Glutamatergic neuron (in vitro differentiated cells): ENCODE measurements around the gene PNPLA7. TPM values are rescaled to one million over a fixed set of nuclear protein-coding genes. Genes with fewer than 3 reads are reported as not detected.

Experiments
- DNase-seq: peaks from one replicate; pipeline ENCODE4 v3.0.0; 2022
- H3K27ac Mint-ChIP-seq: one replicate; pipeline ENCODE4 v1.8.0; 2020; ENCODE audit warnings: mild to moderate bottlenecking, mixed read lengths, inconsistent platforms; ENCODE audit not compliant: unreplicated experiment
- H3K27me3 Mint-ChIP-seq: one replicate; pipeline ENCODE4 v1.8.0; 2020; ENCODE audit warnings: mild to moderate bottlenecking, moderate library complexity, mixed read lengths, inconsistent platforms; ENCODE audit not compliant: unreplicated experiment
- H3K36me3 Mint-ChIP-seq: one replicate; pipeline ENCODE4 v1.8.0; 2020; ENCODE audit warnings: mild to moderate bottlenecking, mixed read lengths, inconsistent platforms; ENCODE audit not compliant: unreplicated experiment
- H3K4me1 Mint-ChIP-seq: one replicate; pipeline ENCODE4 v1.8.0; 2020; ENCODE audit warnings: mild to moderate bottlenecking, low read depth, mixed read lengths, inconsistent platforms; ENCODE audit not compliant: unreplicated experiment
- H3K4me3 Mint-ChIP-seq: one replicate; pipeline ENCODE4 v1.8.0; 2020; ENCODE audit warnings: mild to moderate bottlenecking, mixed read lengths, inconsistent platforms; ENCODE audit not compliant: unreplicated experiment
- H3K9me3 Mint-ChIP-seq: one replicate; pipeline ENCODE4 v1.8.0; 2020; ENCODE audit warnings: mild to moderate bottlenecking, moderate library complexity, mixed read lengths, inconsistent platforms; ENCODE audit not compliant: unreplicated experiment
- CTCF ChIP-seq: fragments of 200-600 bp; sonication (generic); IDR thresholded peaks from one replicate; pipeline ENCODE4 v1.5.0; 2021; ENCODE audit not compliant: partially characterized antibody, unreplicated experiment
- total RNA-seq: library from RNA; stranded (reverse); fragmentation: NEBNext Ultra II Directional; extraction: Animal tissue kit (Norgen Biotek cat#: 25700); gene quantifications from one replicate; pipeline ENCODE4 v1.2.1, GENCODE V29; 2021; ENCODE audit not compliant: unreplicated experiment

The PNPLA7 gene
- total RNA-seq, 1 donor from 2014 or later = 6.7 TPM

- Mint-ChIP-seq H3K27me3 (peaks cover 9% of the 10 kb centered on the region), H3K36me3 (no peaks in the 10 kb centered on the region), H3K4me1 (peaks cover 18% of the 10 kb centered on the region), H3K27ac (no peak overlapping the region), H3K9me3 (peaks cover 7% of the 10 kb centered on the region), H3K4me3 (no peak overlapping the region)
- DNase-seq = no peak
- TF ChIP-seq CTCF = no peak
These were observed 65.5 kb downstream of the PNPLA7 start for GRCh38 chr9:137484551-137485315.

DNA sequence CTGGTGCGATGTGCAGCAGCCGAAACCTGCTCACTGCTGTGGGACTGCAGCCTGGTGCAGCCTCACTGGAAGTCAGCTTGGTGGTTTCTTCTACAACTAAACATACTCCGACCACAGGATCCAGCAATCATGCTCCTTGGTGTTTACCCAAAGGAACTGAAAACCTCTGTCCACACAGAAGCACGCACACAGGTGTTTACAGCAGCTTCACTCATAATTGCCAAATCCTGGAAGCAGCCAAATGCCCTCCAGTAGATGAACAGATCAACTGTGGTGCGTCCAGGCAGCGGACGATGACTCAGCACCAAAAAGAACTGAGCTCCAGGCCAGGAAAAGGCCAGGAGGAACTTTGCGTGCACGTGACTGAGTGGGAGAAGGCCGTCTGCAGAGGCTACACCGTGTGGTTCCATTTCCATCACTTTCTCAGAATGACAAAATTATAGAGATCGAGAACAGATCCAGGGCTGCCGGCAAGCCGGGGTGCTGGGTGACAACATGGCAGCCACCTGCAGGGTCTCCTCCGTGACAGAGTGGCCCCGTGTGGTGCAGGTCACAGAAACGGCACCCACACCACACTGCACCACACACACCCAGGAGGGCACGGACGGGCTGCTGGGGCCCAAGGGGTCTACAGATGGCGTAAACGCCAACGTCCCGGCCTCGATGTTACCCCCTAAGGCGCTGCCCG lies 68.0 kb downstream of the PNPLA7 start:
- no peak for TF ChIP-seq CTCF
- no peak overlapping the region for H3K27ac Mint-ChIP-seq
- peak; percentile 12 for DNase-seq
- H3K36me3 Mint-ChIP-seq = no peaks in the 10 kb centered on the region
- peaks cover 9% of the 10 kb centered on the region for H3K27me3 Mint-ChIP-seq
- H3K9me3 Mint-ChIP-seq = peaks cover 9% of the 10 kb centered on the region
- no peak overlapping the region for H3K4me3 Mint-ChIP-seq
- peaks cover 11% of the 10 kb centered on the region for H3K4me1 Mint-ChIP-seq

DNA sequence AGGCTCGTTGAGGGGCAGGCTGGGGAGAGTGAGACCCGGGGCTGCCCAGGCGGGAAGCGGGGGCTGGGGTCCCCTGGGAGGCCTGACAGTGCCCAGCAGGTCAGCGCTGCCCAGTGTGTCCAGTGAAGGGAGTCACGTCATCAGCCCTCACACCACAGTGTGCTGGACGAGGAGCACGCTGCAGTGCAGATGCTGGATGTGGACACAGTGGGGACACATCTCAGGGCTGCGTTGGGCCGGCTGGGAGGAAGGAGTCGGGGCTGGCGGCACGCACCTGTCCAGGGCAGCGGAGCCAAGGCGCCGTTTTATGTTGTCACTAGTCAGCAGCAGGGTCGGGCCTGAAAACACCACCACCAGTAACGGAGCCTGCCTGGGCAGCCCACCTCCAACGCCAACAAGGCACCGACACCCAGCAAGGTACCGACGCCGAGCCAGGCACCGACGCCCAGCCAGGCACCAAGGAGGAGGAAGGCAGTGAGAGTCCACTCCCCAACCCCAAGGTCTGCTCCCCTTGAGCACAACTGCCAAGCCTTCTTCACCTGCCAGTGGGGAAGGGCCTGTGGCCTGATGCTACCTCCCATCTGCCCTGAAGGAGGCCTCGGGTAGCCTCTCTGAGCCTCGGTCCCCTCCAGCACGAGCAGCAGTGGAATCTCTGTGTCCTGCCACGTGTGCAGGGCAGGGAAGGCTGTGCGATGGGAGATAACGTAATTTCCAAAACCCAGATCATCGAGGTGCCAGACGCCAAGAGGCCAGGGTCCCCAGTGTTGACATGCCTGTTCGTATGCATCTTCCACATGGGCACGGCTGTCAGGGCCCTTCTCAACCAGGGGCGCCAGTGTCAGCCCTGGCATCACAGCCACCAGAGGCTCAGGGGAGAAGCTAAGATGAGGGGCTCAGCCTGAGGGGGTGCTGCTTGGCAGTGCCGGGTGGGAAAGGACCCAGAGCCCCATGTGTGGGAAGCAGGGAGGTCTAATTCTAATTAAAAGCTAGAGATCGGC lies 69.2 kb downstream of the PNPLA7 start:
- Mint-ChIP-seq H3K27me3 (peaks cover 11% of the 10 kb centered on the region), H3K27ac (no peak overlapping the region), H3K9me3 (peaks cover 11% of the 10 kb centered on the region), H3K4me1 (peaks cover 9% of the 10 kb centered on the region), H3K4me3 (no peak overlapping the region), H3K36me3 (peaks cover 4% of the 10 kb centered on the region)
- no peak for DNase-seq
- TF ChIP-seq CTCF = no peak

GRCh38 chr9:137479892-137480685 lies 70.1 kb downstream of the PNPLA7 start:
- TF ChIP-seq CTCF = no peak
- H3K27me3 Mint-ChIP-seq = peaks cover 11% of the 10 kb centered on the region
- H3K9me3 Mint-ChIP-seq = peaks cover 16% of the 10 kb centered on the region
- DNase-seq = no peak
- peaks cover 9% of the 10 kb centered on the region for H3K4me1 Mint-ChIP-seq
- H3K27ac Mint-ChIP-seq = peak overlapping the region; percentile 91
- H3K4me3 Mint-ChIP-seq = peak overlapping the region; percentile 77
- peaks cover 9% of the 10 kb centered on the region for H3K36me3 Mint-ChIP-seq
